Endodermal cell (in vitro differentiated cells): Measurements from ENCODE around the gene SLC6A11. TPM values are rescaled to one million over a fixed set of nuclear protein-coding genes. Genes with fewer than 3 reads are reported as not detected.

ENCODE experiments used
- DNase-seq: peaks from one replicate; pipeline ENCODE4 v3.0.0-alpha.2; 2017
- H3K27ac ChIP-seq: 2 replicates; pipeline ENCODE4 v1.5.1; 2013; ENCODE audit warnings: mild to moderate bottlenecking, low read depth, low read length, moderate library complexity
- H3K27me3 ChIP-seq: 2 replicates; pipeline ENCODE4 v1.6.1; 2013; ENCODE audit warnings: mild to moderate bottlenecking, low read length, moderate library complexity; ENCODE audit not compliant: insufficient read depth, control insufficient read depth, poor library complexity, severe bottlenecking
- H3K36me3 ChIP-seq: 2 replicates; pipeline ENCODE4 v1.7.0; 2013; ENCODE audit warnings: mild to moderate bottlenecking, low read length, moderate library complexity; ENCODE audit not compliant: control insufficient read depth, insufficient read depth
- H3K4me1 ChIP-seq: one replicate; pipeline ENCODE4 v1.7.0; 2013; ENCODE audit warnings: low read length; ENCODE audit not compliant: control insufficient read depth, insufficient read depth
- H3K4me3 ChIP-seq: 2 replicates; pipeline ENCODE4 v1.5.1; 2013; ENCODE audit warnings: mild to moderate bottlenecking, low read length, moderate library complexity
- H3K9ac ChIP-seq: 2 replicates; pipeline ENCODE4 v1.6.1; 2013; ENCODE audit warnings: mild to moderate bottlenecking, low read length, moderate library complexity; ENCODE audit not compliant: poor library complexity, severe bottlenecking; ENCODE audit errors: extremely low read depth
- H3K9me3 ChIP-seq: 2 replicates; pipeline ENCODE4 v1.6.1; 2013; ENCODE audit warnings: mild to moderate bottlenecking, low read length, moderate library complexity; ENCODE audit not compliant: control insufficient read depth
- H3K27ac Mint-ChIP-seq: 2 replicates; pipeline ENCODE4 v1.8.0; 2020; ENCODE audit warnings: mixed read lengths
- H3K27me3 Mint-ChIP-seq: 2 replicates; pipeline ENCODE4 v1.8.0; 2021; ENCODE audit warnings: mild to moderate bottlenecking, mixed read lengths; ENCODE audit not compliant: insufficient read depth
- H3K36me3 Mint-ChIP-seq: 2 replicates; pipeline ENCODE4 v1.8.0; 2020; ENCODE audit warnings: low read depth, mixed read lengths
- H3K4me1 Mint-ChIP-seq: 2 replicates; pipeline ENCODE4 v1.8.0; 2020; ENCODE audit warnings: mixed read lengths
- H3K4me3 Mint-ChIP-seq: 2 replicates; pipeline ENCODE4 v1.8.0; 2020; ENCODE audit warnings: mild to moderate bottlenecking, moderate library complexity, mixed read lengths
- H3K9me3 Mint-ChIP-seq: 2 replicates; pipeline ENCODE4 v1.8.0; 2020; ENCODE audit warnings: mild to moderate bottlenecking, mixed read lengths
- WGBS, 2 experiments: methylation state at CpG; one replicate each; pipeline versions ENCODE4 v1.1.5 to v1.1.7; 2013; ENCODE audit warnings: missing lambda C conversion rate in 2 of 2, mixed read lengths in 1 of 2; ENCODE audit not compliant: insufficient coverage in 1 of 2, insufficient read length in 1 of 2; 5-methylcytosine and 5-hydroxymethylcytosine counted together
- long read RNA-seq, 4 experiments: library from polyadenylated mRNA in 2 of 4; library from RNA in 1 of 4; library from capped mRNA in 1 of 4; stranded (forward) in 3 of 4; unstranded in 1 of 4; transcript quantifications; one replicate each; pipeline ENCODE4 v2.0.0, GENCODE V29; 2020 to 2021; ENCODE audit warnings: inconsistent platforms in 1 of 4
- polyA plus RNA-seq, 2 experiments: library from polyadenylated mRNA; stranded (reverse); fragments of 50-300 nt; gene quantifications; one replicate each; pipeline ENCODE4 v1.2.3, GENCODE V29; 2013
- total RNA-seq, 2 donors: library from RNA; stranded (reverse); fragmentation: NEBNext Ultra II Directional in 1 of 2; extraction: Animal tissue kit (Norgen Biotek cat#: 25700) in 1 of 2; gene quantifications; 2 replicates in 1 of 2; 3 replicates in 1 of 2; pipeline ENCODE4 v1.2.1, GENCODE V29; 2021
- TF ChIP-seq, protein P1 (sequence below): fragments of 200-600 bp; sonication (generic); conservative IDR thresholded peaks from 2 replicates; pipeline ENCODE4 v1.5.0; 2021; ENCODE audit warnings: antibody characterized with exemption, mild to moderate bottlenecking

The SLC6A11 gene
- total RNA-seq = under 1 TPM; 0.27 to 0.73 TPM
- 0.82 TPM for polyA plus RNA-seq (2013, experiment 1 of 2)
- polyA plus RNA-seq (2013, experiment 2 of 2) = 0.70 TPM
- long read RNA-seq, experiment 1 = 0 reads
- long read RNA-seq, experiment 2 = 0 reads
- long read RNA-seq, experiment 3 = 0 reads
- long read RNA-seq, experiment 4 = 0 reads

DNA sequence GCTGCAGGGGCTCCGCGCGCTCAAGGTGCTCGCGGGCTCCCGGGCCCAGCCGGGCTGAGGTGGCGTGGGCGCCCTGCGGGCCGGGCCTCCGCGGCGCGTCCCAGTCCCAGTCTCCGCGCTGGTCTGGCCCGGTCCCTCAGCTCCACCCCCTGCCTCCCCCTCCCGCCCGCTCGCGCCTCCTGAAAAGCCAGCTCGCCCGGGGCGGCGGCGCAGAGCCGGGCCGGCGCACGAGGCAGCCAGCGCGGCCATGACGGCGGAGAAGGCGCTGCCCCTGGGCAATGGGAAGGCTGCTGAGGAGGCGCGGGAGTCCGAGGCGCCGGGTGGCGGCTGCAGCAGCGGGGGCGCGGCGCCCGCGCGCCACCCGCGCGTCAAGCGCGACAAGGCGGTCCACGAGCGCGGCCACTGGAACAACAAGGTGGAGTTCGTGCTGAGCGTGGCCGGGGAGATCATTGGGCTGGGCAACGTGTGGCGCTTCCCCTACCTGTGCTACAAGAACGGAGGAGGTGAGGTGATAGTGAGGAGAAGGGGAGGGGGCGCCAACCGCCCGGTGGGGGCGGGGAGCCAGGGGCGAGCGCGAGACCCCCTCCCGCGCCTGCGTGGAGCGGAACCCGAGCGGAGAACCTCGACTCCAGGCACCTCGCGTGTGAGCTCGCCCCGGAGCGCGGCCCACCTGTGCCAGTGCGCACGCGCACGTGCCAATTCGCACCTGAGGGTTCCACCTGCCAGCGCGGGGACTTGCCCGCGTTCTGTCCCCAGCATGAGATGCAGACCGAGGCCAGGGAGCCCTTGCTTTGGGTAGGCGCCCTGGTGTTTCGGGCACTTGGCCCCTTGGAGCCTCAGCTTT is at the start of gene SLC6A11:
TSS of gene SLC6A11 (plus strand) at position 210 of the 844 bp plus-strand sequence. CDS start at position 248, 38 bp downstream.
- Histone ChIP-seq H3K27ac (no peak within 1 kb of the TSS), H3K4me3 (peak within 1 kb of the TSS; percentile 74), H3K27me3 (peaks cover 50% of the 10 kb centered on the region), H3K36me3 (no peaks in the 10 kb centered on the region), H3K4me1 (no peaks in the 10 kb centered on the region), H3K9me3 (no peaks in the 10 kb centered on the region), H3K9ac (no peak within 1 kb of the TSS)
- peak; percentile 84 for DNase-seq
- no peaks in the 10 kb centered on the region for H3K36me3 Mint-ChIP-seq
- no peaks in the 10 kb centered on the region for H3K4me1 Mint-ChIP-seq
- H3K27me3 Mint-ChIP-seq = peaks cover 70% of the 10 kb centered on the region
- no peak within 1 kb of the TSS for H3K27ac Mint-ChIP-seq
- TF ChIP-seq, protein P1, sequence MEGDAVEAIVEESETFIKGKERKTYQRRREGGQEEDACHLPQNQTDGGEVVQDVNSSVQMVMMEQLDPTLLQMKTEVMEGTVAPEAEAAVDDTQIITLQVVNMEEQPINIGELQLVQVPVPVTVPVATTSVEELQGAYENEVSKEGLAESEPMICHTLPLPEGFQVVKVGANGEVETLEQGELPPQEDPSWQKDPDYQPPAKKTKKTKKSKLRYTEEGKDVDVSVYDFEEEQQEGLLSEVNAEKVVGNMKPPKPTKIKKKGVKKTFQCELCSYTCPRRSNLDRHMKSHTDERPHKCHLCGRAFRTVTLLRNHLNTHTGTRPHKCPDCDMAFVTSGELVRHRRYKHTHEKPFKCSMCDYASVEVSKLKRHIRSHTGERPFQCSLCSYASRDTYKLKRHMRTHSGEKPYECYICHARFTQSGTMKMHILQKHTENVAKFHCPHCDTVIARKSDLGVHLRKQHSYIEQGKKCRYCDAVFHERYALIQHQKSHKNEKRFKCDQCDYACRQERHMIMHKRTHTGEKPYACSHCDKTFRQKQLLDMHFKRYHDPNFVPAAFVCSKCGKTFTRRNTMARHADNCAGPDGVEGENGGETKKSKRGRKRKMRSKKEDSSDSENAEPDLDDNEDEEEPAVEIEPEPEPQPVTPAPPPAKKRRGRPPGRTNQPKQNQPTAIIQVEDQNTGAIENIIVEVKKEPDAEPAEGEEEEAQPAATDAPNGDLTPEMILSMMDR = no peak
- H3K4me3 Mint-ChIP-seq = peak within 1 kb of the TSS; percentile 47
- 12 to 17% methylated on average over 38 to 96 of the region's 96 CpGs for WGBS, 2 experiments
- no peaks in the 10 kb centered on the region for H3K9me3 Mint-ChIP-seq

DNA sequence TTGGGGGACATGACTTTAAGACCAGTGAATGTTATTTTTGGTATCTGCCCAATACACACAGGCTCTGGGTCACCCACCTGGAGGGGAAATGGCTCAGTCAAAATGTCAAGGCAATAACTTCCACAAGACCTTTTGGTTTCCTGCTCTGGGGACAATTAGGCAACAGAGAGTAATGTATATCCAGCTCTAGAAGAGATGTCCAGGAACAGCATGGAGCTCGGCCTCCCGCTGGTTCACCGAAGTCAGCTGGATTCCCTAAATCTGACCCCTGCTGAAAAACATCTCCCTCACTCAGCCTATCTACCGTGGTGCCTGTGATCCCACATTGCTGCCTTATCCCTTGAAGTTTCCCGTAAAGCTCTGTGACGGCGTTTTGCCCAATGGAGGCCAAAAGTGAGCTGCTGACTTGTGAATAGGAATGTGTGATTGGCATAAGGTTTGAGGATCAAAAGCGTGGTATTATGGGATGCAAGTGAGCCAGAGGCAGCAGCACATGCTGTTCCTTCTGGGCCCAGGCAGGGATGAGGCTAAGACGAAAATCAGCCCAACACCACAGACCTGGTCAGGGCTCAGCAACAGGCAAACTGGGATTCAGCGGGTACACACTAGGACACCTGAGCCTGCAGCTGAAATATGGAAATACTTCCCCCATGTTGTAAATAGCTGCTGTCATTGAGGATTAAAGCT is 47.2 kb upstream of the SLC6A11 start:
- no peaks in the 10 kb centered on the region for H3K36me3 ChIP-seq
- WGBS, 2 experiments = 88 to 89% methylated on average over 8 to 10 of the region's 10 CpGs
- no peaks in the 10 kb centered on the region for H3K36me3 Mint-ChIP-seq
- no peaks in the 10 kb centered on the region for H3K4me1 Mint-ChIP-seq
- H3K9ac ChIP-seq = no peak overlapping the region
- no peaks in the 10 kb centered on the region for H3K27me3 ChIP-seq
- H3K9me3 Mint-ChIP-seq = no peaks in the 10 kb centered on the region
- no peak overlapping the region for H3K27ac Mint-ChIP-seq
- H3K4me3 ChIP-seq = no peak overlapping the region
- no peaks in the 10 kb centered on the region for H3K9me3 ChIP-seq
- DNase-seq = peak; percentile 26
- H3K4me1 ChIP-seq = no peaks in the 10 kb centered on the region
- TF ChIP-seq, protein P1 = no peak
- H3K27me3 Mint-ChIP-seq = peaks cover 14% of the 10 kb centered on the region
- H3K27ac ChIP-seq = no peak overlapping the region
- H3K4me3 Mint-ChIP-seq = no peak overlapping the region

DNA sequence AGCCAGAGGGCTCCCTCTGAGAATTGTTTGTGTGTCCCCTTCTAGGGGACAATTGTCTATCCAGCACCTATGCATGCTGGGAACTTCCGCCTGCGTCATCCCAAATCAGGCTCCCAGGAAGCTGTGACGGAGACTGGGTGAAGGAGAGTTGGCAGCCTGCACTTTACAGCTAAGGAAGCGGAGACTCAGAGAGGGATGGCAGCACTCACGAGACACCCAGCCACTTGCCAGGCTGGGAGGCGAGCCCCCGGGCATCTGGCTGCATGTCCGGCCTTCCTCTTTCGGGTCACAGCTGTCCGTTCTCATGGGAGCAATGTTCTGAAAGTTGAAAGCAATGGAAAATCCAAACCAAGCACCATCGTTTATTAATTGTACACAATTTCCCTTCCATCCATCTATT is 45.5 kb upstream of the SLC6A11 start:
- DNase-seq = peak; percentile 29
- H3K4me3 ChIP-seq = no peak overlapping the region
- Mint-ChIP-seq H3K27ac (no peak overlapping the region), H3K4me1 (no peaks in the 10 kb centered on the region), H3K27me3 (peaks cover 30% of the 10 kb centered on the region), H3K9me3 (no peaks in the 10 kb centered on the region), H3K4me3 (no peak overlapping the region), H3K36me3 (no peaks in the 10 kb centered on the region)
- 91 to 92% methylated on average over 7 to 11 of the region's 11 CpGs for WGBS, 2 experiments
- no peaks in the 10 kb centered on the region for H3K9me3 ChIP-seq
- TF ChIP-seq, protein P1 = no peak
- H3K9ac ChIP-seq = no peak overlapping the region
- H3K4me1 ChIP-seq = no peaks in the 10 kb centered on the region
- no peak overlapping the region for H3K27ac ChIP-seq
- H3K36me3 ChIP-seq = no peaks in the 10 kb centered on the region
- H3K27me3 ChIP-seq = no peaks in the 10 kb centered on the region
